Measurements from ENCODE around the gene EFS. TPM values are rescaled to one million over a fixed set of nuclear protein-coding genes. Genes with fewer than 3 reads are reported as not detected.
"Not testable (repeated sequence)": the region's sequence is repeated elsewhere in the genome, so short reads cannot be mapped to it uniquely, and the experiment has no call there.

Gene EFS
- total RNA-seq, 4 donors from 2014 or later, result 31.4 to 38.2 (median 34.2) TPM

GRCh38 chr14:23399136-23399535 is 34.2 kb upstream of the EFS start:
- Histone ChIP-seq H3K27ac (no peak overlapping the region), H3K27me3 (peaks cover 0 to 8% of the 10 kb centered on the region in 2 donors), H3K9me3 (no peaks in the 10 kb centered on the region), H3K4me1 (no peaks in the 10 kb centered on the region), H3K4me3 (no peak overlapping the region), H3K36me3 (no peaks in the 10 kb centered on the region)
- TF ChIP-seq EP300 (IDR thresholded peaks at IDR 0.05) (no peak), CTCF (IDR thresholded peaks at IDR 0.05) (no peak), POLR2A (IDR thresholded peaks at IDR 0.05) (no peak)
- WGBS, 2 donors, result 82 to 97% methylated on average over 3 of the region's 3 CpGs
- no peak for DNase-seq (ENCODE audit: low spot score in 2 of 2)

GRCh38 chr14:23398348-23398747 is 33.4 kb upstream of the EFS start:
- Histone ChIP-seq H3K4me3 (no peak overlapping the region), H3K4me1 (no peaks in the 10 kb centered on the region), H3K27ac (no peak overlapping the region), H3K27me3 (peaks cover 0 to 8% of the 10 kb centered on the region in 2 donors), H3K36me3 (no peaks in the 10 kb centered on the region), H3K9me3 (no peaks in the 10 kb centered on the region)
- WGBS, 2 donors, result 83 to 91% methylated on average over 4 of the region's 4 CpGs
- no peak for DNase-seq (ENCODE audit: low spot score in 2 of 2)
- TF ChIP-seq CTCF (IDR thresholded peaks at IDR 0.05) (no peak), EP300 (IDR thresholded peaks at IDR 0.05) (no peak)

DNA sequence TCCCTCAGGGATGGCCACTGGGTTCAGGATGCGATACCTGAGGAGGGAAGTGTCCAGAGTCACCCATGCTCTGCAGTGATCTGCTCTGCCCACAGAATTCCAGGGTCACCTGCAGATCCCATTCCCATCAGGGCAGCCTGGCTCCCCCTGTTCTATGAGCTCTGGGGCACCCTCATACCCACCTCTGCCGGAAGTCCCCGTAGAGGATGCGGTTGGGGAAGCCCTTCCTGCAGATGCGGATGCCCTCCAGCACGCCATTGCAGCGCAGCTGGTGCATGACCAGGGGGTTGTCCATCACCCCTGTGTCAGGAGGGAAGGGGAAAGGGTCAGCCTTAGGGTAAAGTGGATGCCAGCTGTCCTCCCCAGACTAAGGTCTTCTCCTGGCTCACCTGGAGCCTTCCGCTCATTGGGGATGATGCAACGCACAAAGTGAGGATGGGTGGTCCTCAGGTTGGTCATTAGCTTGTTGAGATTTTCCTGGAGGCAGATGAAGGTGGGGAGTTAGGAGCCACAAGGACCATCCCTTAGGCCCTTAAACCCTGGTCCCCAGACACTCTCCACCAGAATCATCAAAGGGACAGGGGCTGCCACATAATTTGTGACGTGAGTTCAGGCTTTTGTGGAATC is 31.9 kb upstream of the EFS start:
- Histone ChIP-seq H3K4me1 (no peaks in the 10 kb centered on the region), H3K27me3 (no peaks in the 10 kb centered on the region), H3K36me3 (no peaks in the 10 kb centered on the region), H3K27ac (no peak overlapping the region), H3K4me3 (no peak overlapping the region), H3K9me3 (no peaks in the 10 kb centered on the region)
- 88 to 99% methylated on average over 10 of the region's 10 CpGs for WGBS, 2 donors
- no peak for DNase-seq (ENCODE audit: low spot score in 2 of 2)
- TF ChIP-seq POLR2A (IDR thresholded peaks at IDR 0.05), result no peak
- TF ChIP-seq CTCF (IDR thresholded peaks at IDR 0.05), result no peak
- TF ChIP-seq EP300 (IDR thresholded peaks at IDR 0.05), result no peak

DNA sequence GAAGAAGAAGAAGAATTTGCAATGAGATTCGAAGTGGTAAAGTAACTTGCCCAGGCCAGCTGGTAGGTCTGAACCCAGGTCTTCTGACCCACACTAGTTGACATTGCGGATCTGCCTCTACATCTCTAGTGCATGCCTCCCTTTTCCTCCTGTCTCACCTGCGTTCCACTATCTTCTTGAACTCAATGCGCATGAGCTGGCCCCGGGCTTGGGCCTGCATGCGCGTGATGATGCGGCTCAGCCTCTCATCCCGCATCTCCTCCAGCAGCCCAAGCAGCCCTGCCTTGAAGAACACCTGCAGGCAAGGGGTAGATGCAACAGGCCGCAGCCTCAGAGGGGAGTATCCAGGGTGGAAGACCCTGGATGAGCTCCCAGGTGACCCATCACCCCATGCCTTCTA is 31.2 kb upstream of the EFS start:
- Histone ChIP-seq H3K4me3 (no peak overlapping the region), H3K4me1 (no peaks in the 10 kb centered on the region), H3K9me3 (no peaks in the 10 kb centered on the region), H3K36me3 (no peaks in the 10 kb centered on the region), H3K27ac (no peak overlapping the region), H3K27me3 (no peaks in the 10 kb centered on the region)
- 88 to 92% methylated on average over 10 of the region's 10 CpGs for WGBS, 2 donors
- TF ChIP-seq EP300 (IDR thresholded peaks at IDR 0.05) (no peak), POLR2A (IDR thresholded peaks at IDR 0.05) (no peak)
- no peak for DNase-seq (ENCODE audit: low spot score in 2 of 2)

GRCh38 chr14:23392613-23393012 is 27.6 kb upstream of the EFS start:
- 80 to 87% methylated on average over 7 of the region's 7 CpGs for WGBS, 2 donors
- H3K36me3 ChIP-seq, result no peaks in the 10 kb centered on the region
- no peak overlapping the region for H3K27ac ChIP-seq
- no peaks in the 10 kb centered on the region for H3K9me3 ChIP-seq
- H3K4me3 ChIP-seq, result no peak overlapping the region
- DNase-seq (ENCODE audit: low spot score in 2 of 2), result no peak
- no peaks in the 10 kb centered on the region for H3K27me3 ChIP-seq
- no peaks in the 10 kb centered on the region for H3K4me1 ChIP-seq
- no peak for TF ChIP-seq CTCF (IDR thresholded peaks at IDR 0.05)

DNA sequence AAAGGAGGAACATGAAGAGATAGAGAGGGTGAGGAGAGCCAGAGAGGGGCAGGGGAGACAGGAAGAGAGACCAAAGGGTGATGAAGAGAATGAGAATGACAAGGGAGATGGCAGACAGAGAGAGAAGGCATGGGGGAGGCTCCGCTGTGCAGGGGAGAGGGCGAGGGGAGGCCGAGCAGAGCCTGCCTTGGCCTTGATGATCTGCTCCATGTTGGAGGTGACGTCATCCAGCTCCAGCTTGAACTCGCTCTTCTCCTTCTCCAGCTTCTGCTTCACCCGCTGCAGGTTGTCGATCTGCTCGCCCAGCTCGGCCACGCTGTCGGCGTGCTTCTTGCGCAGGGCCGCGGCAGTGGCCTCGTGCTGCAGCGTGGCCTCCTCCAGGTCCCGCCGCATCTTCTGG is 24.9 kb upstream of the EFS start:
- H3K27me3 ChIP-seq; H3K36me3 ChIP-seq; H3K4me3 ChIP-seq; H3K9me3 ChIP-seq; H3K27ac ChIP-seq; H3K4me1 ChIP-seq; DNase-seq (ENCODE audit: low spot score in 2 of 2): not testable (repeated sequence)
- WGBS, 2 donors, result 90 to 94% methylated on average over 3 to 5 of the region's 19 CpGs

All from tibial nerve (tissue), 4 donors.